GM12864 (cell line): Measurements from ENCODE around the gene ZNF648.
"Not testable (repeated sequence)": the region's sequence is repeated elsewhere in the genome, so short reads cannot be mapped to it uniquely, and the experiment has no call there.

Experiments
- DNase-seq: peaks from one replicate; pipeline ENCODE4 v3.0.0-alpha.2; 2011; ENCODE audit warnings: low read depth
- H3K4me3 ChIP-seq: 2 replicates; pipeline ENCODE4 v1.5.1; 2011; ENCODE audit warnings: mild to moderate bottlenecking, low read depth, low read length, control low read depth
- TF ChIP-seq, protein P1 (sequence below): IDR thresholded peaks from 2 replicates; pipeline ENCODE4 v1.5.1; 2011; ENCODE audit warnings: low read depth, mild to moderate bottlenecking, moderate library complexity, low read length, control low read depth, inconsistent platforms; ENCODE audit errors: missing control alignments

Gene ZNF648

DNA sequence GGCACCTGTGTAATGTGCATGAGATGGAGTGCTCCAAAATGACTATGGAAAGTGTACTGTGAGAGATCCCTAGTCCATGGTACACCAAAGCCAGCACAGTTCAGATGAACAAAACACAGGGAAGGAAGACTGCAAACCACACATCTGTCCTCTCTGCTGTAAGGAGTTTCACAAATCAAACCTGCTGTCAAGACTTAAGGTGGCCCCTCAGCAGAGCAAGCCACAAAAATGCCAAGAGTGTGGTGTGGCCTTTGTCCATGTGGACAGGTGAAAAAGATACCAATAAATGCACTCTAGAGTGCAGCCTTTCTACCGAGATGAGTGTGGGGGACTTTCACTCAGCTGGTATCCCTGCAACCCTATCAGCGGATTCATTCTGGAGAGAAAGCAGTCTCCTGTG is 12.9 kb downstream of the ZNF648 start:
- no peak overlapping the region for H3K4me3 ChIP-seq
- TF ChIP-seq, protein P1, sequence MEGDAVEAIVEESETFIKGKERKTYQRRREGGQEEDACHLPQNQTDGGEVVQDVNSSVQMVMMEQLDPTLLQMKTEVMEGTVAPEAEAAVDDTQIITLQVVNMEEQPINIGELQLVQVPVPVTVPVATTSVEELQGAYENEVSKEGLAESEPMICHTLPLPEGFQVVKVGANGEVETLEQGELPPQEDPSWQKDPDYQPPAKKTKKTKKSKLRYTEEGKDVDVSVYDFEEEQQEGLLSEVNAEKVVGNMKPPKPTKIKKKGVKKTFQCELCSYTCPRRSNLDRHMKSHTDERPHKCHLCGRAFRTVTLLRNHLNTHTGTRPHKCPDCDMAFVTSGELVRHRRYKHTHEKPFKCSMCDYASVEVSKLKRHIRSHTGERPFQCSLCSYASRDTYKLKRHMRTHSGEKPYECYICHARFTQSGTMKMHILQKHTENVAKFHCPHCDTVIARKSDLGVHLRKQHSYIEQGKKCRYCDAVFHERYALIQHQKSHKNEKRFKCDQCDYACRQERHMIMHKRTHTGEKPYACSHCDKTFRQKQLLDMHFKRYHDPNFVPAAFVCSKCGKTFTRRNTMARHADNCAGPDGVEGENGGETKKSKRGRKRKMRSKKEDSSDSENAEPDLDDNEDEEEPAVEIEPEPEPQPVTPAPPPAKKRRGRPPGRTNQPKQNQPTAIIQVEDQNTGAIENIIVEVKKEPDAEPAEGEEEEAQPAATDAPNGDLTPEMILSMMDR, result no peak
- DNase-seq, result no peak

DNA sequence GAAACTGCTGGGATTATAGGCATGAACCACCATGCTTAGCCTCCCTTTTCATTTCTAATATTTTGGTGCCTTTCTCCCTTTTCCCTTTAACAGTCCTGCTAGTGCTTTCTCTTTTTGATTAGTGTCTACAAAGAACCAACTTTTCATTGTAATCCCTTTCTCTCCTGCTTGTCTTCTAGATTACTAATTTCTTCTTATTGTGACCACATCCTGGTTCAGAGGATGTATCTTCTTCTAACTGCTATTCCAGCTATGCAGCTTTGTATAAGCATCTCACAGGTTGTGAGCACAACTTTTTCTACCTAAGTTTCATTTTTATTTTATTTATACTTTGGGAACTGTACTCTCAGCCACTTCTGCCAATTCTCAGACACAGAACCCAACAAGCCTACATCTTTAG is 14.7 kb downstream of the ZNF648 start:
- TF ChIP-seq, protein P1, result no peak
- no peak for DNase-seq
- H3K4me3 ChIP-seq, result no peak overlapping the region

DNA sequence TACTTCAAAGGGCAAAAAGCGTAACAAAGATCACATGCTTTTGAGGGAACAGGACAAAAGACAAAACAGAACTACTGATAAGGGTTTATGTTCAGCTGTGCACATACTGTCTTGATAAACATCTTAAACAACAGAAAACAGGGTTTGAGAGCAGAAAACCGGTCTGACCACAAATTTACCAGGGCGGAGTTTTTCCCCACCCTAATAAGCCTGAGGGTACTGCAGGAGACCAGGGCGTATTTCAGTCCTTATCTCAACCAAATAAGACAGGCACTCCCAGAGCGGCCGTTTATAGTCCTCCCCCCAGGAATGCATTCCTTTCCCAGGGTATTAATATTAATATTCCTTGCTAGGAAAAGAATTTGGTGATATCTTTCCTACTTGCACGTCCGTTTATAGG is 16.0 kb downstream of the ZNF648 start:
- not testable (repeated sequence) for H3K4me3 ChIP-seq, DNase-seq

DNA sequence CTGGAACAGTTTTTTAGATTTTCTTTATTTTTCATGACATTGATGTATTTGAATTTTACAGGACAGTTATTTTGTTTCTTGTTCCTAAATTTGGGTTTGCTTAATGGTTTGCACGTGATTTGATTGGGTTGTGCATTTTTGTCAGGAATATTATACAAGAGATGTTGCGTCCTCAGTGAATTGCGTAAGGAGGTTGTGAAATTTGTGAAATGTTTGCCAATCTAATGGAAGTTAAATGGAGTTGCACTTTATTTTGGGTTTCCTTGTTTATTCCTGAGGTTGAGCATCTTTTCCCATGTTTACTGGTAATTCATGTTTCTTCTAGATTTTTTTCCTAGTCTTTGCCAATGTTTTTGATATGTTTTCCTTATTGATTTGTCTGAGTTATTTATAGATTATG is 19.9 kb downstream of the ZNF648 start:
- DNase-seq, result no peak
- TF ChIP-seq, protein P1, result no peak
- no peak overlapping the region for H3K4me3 ChIP-seq

DNA sequence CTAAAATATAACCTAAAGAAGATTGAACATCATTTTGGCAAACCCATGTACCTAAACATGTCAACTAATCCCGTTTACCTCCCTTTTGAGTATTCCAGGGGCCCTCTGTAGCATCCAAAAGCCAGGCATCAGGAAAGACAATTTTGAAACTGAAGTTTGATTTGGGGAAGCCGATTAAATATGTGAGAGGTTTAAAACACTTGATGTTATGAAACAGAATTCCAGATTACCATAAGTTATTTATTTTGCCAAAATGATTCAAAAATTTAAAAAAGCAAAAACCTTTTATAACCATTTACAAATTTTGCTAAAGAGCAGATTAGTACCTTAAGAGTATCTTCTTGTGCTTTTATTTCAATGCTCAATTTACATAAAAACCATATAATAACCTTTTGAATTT is 23.3 kb downstream of the ZNF648 start:
- DNase-seq, result no peak

DNA sequence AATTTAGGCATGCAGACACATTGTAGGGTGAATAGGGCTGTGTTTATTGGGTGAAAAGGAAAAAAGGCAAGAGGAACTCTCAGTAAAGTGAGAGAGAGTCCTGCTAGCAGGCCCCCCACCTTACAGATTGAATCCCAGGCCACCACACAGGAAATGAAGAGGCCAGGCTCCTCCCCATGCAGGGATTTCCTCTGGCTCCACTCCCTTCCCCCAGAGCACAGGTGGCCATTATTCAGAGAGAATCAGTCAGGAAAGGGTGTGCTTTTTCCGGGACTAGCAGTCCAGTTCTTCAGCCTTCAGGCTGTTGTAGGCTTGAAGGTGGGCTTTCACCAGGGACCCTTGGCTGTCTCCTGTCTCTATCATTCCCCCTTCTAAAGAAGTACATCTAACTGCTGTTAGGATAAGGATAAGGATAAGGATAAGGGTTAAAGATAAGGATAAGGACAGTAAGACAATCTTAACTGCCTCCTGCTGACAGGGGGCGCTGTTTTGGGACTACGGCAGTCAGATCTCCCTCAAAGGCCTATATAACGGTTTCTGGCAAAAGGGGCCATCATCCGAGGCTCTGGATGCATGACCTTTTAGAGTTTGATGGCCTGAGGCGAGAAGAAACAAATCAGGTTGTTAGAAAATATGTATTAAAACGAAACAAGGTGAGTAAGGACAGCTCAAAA is 26.3 kb downstream of the ZNF648 start:
- H3K4me3 ChIP-seq, result no peak overlapping the region
- no peak for DNase-seq
- TF ChIP-seq, protein P1, result peak; percentile 49

More for the DNA sequence above, 23.3 kb downstream of the ZNF648 start:
- H3K4me3 ChIP-seq, result no peak overlapping the region
- TF ChIP-seq, protein P1, result no peak

DNA sequence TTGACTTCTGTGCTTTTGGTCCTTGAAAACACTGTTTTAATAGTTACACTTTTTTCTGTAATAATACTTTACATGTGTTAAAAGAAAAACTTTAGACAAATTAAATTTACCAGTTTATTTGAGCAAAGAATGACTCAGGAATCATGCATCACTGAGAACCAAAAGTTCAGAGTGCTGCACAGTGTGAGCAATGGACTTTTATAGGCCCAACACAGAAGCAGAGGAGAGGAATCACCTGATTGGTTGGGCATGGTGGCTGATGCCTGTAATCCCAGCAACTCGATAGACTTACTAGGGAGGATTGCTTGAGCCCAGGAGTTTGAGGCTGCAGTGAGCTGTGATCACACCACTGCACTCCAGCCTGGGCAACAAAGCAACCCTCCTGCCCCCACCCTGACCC is 29.3 kb downstream of the ZNF648 start:
- H3K4me3 ChIP-seq, result no peak overlapping the region
- TF ChIP-seq, protein P1, result no peak
- no peak for DNase-seq
